ENCODE results near the gene SULT2B1.
A peak's percentile ranks its signal among the peaks of the same experiment; 100 is the strongest.
"Not testable (repeated sequence)": the region's sequence is repeated elsewhere in the genome, so short reads cannot be mapped to it uniquely, and the experiment has no call there.

The SULT2B1 gene

GRCh38 chr19:48551437-48552302, at the start of gene SULT2B1:
Gene SULT2B1, plus strand, starts transcription at chr19:48552172. Its CDS starts 81 bp downstream, at chr19:48552253.
- no peak for DNase-seq

GRCh38 chr19:48502350-48503018, 49.5 kb upstream of the SULT2B1 start:
- peak; percentile 72 for DNase-seq

GRCh38 chr19:48506138-48506733, 45.7 kb upstream of the SULT2B1 start:
- DNase-seq: no peak

- no peak for DNase-seq
These were observed 44.0 kb upstream of the SULT2B1 start for GRCh38 chr19:48507911-48508439.

GRCh38 chr19:48508729-48509411, 43.1 kb upstream of the SULT2B1 start:
- DNase-seq: no peak

GRCh38 chr19:48509467-48510194, 42.3 kb upstream of the SULT2B1 start:
- DNase-seq: no peak

GRCh38 chr19:48510421-48511268, 41.3 kb upstream of the SULT2B1 start:
- peak; percentile 73 for DNase-seq

- DNase-seq: no peak
These were observed 40.6 kb upstream of the SULT2B1 start for GRCh38 chr19:48511321-48511731.

- DNase-seq: peak; percentile 73
These were observed 40.0 kb upstream of the SULT2B1 start, which contains the start of gene LMTK3 for GRCh38 chr19:48511800-48512503. Gene LMTK3, minus strand, starts transcription at chr19:48511835. Its CDS starts 259 bp downstream, at chr19:48511576.

GRCh38 chr19:48512504-48513288, 39.3 kb upstream of the SULT2B1 start:
- DNase-seq: no peak

- peak; percentile 73 for DNase-seq
These were observed 38.5 kb upstream of the SULT2B1 start for GRCh38 chr19:48513289-48514122.

- no peak for DNase-seq
These were observed 37.9 kb upstream of the SULT2B1 start for GRCh38 chr19:48514123-48514458.

- no peak for DNase-seq
These were observed 35.4 kb upstream of the SULT2B1 start for GRCh38 chr19:48516536-48516935.

GRCh38 chr19:48518207-48518606, 33.8 kb upstream of the SULT2B1 start:
- no peak for DNase-seq

- DNase-seq: not testable (repeated sequence)
These were observed 32.5 kb upstream of the SULT2B1 start for GRCh38 chr19:48519426-48519825.

- no peak for DNase-seq
These were observed 31.8 kb upstream of the SULT2B1 start for GRCh38 chr19:48520134-48520533.

- no peak for DNase-seq
These were observed 27.8 kb upstream of the SULT2B1 start for GRCh38 chr19:48524221-48524620.

GRCh38 chr19:48524732-48525131, 27.2 kb upstream of the SULT2B1 start:
- no peak for DNase-seq

- DNase-seq: no peak
These were observed 22.8 kb upstream of the SULT2B1 start for GRCh38 chr19:48529156-48529555.

Data from stimulated activated CD4-positive, alpha-beta T cell treated with anti-CD3 and anti-CD28 coated beads, Interleukin-4, amount 100 ng/mL, for 1 hour (primary cell).